ENCODE results near the gene ULK2.

ULK2 gene

GRCh38 chr17:19744922-19745757, 122.6 kb downstream of the ULK2 start:
- peak; percentile 93 for DNase-seq

GRCh38 chr17:19744492-19744891, 123.2 kb downstream of the ULK2 start:
- DNase-seq, result no peak

- no peak for DNase-seq
Observed at GRCh38 chr17:19743101-19744100, 124.3 kb downstream of the ULK2 start.

GRCh38 chr17:19742495-19742894, 125.2 kb downstream of the ULK2 start:
- no peak for DNase-seq

GRCh38 chr17:19741832-19742457, 125.8 kb downstream of the ULK2 start:
- no peak for DNase-seq

GRCh38 chr17:19740933-19741332, 126.8 kb downstream of the ULK2 start:
- no peak for DNase-seq

GRCh38 chr17:19739241-19740201, 128.2 kb downstream of the ULK2 start:
- no peak for DNase-seq

GRCh38 chr17:19738757-19739156, 129.0 kb downstream of the ULK2 start:
- DNase-seq, result no peak

- DNase-seq, result no peak
Observed at GRCh38 chr17:19738073-19738449, 129.7 kb downstream of the ULK2 start.

- no peak for DNase-seq
Observed at GRCh38 chr17:19737305-19738072, 130.2 kb downstream of the ULK2 start.

- DNase-seq, result no peak
Observed at GRCh38 chr17:19736071-19736470, 131.7 kb downstream of the ULK2 start.

- no peak for DNase-seq
Observed at GRCh38 chr17:19733953-19734526, 133.7 kb downstream of the ULK2 start.

- DNase-seq, result no peak
Observed at GRCh38 chr17:19731626-19732025, 136.1 kb downstream of the ULK2 start.

- no peak for DNase-seq
Observed at GRCh38 chr17:19730843-19731242, 136.9 kb downstream of the ULK2 start.

- no peak for DNase-seq
Observed at GRCh38 chr17:19729900-19730299, 137.8 kb downstream of the ULK2 start.

- no peak for DNase-seq
Observed at GRCh38 chr17:19728084-19728495, 139.6 kb downstream of the ULK2 start.

- no peak for DNase-seq
Observed at GRCh38 chr17:19727501-19728078, 140.1 kb downstream of the ULK2 start.

- no peak for DNase-seq
Observed at GRCh38 chr17:19726631-19727376, 140.9 kb downstream of the ULK2 start.

GRCh38 chr17:19725486-19725885, 142.2 kb downstream of the ULK2 start:
- DNase-seq, result no peak
